ENCODE results near the gene WDHD1. TPM values are rescaled to one million over a fixed set of nuclear protein-coding genes. Genes with fewer than 3 reads are reported as not detected.
A peak's percentile ranks its signal among the peaks of the same experiment; 100 is the strongest.

The WDHD1 gene
- total RNA-seq, 1 experiment from 2014 or later: 6.5 TPM

- CTCF ChIA-PET: no interaction called here
- intact Hi-C loops (cut with micrococcal nuclease): no loop called here
- no peak for TF ChIP-seq CTCF (IDR thresholded peaks at IDR 0.05; ENCODE audit: unreplicated experiment)
- no peak for DNase-seq (ENCODE audit: unreplicated experiment)
- no TSS peak for BruUV-seq (replicated peaks)
- Mint-ChIP-seq H3K4me1 (ENCODE audit: insufficient read depth, unreplicated experiment) (no peaks in the 10 kb centered on the region), H3K9me3 (ENCODE audit: unreplicated experiment) (no peaks in the 10 kb centered on the region), H3K4me3 (ENCODE audit: unreplicated experiment) (no peak overlapping the region), H3K27ac (ENCODE audit: low read depth, unreplicated experiment) (no peak overlapping the region), H3K27me3 (ENCODE audit: insufficient read depth, unreplicated experiment) (no peaks in the 10 kb centered on the region), H3K36me3 (ENCODE audit: insufficient read depth, unreplicated experiment) (no peaks in the 10 kb centered on the region)
- POLR2A ChIA-PET: no interaction called here
These were observed 118.7 kb downstream of the WDHD1 start for GRCh38 chr14:54908190-54908589.

GRCh38 chr14:54906075-54906474 is 120.8 kb downstream of the WDHD1 start:
- H3K4me3 Mint-ChIP-seq (ENCODE audit: unreplicated experiment): no peak overlapping the region
- CTCF ChIA-PET: no interaction called here

GRCh38 chr14:54902521-54903420 is 124.1 kb downstream of the WDHD1 start, which contains the start of gene GCH1:
Gene GCH1 (minus strand): TSS chr14:54902826. CDS start chr14:54902663, 163 bp downstream.
- no peaks in the 10 kb centered on the region for H3K36me3 Mint-ChIP-seq (ENCODE audit: insufficient read depth, unreplicated experiment)
- BruUV-seq (replicated peaks): no TSS peak
- peak; percentile 60 for DNase-seq (ENCODE audit: unreplicated experiment)
- intact Hi-C loops (cut with micrococcal nuclease): loop anchor here (5.0 kb wide), 1 partner anchor 75 kb away; no protein-coding TSS in a partner anchor
- no peak within 1 kb of the TSS for H3K27ac Mint-ChIP-seq (ENCODE audit: low read depth, unreplicated experiment)
- peak within 1 kb of the TSS; percentile 75 for H3K4me3 Mint-ChIP-seq (ENCODE audit: unreplicated experiment)
- CTCF ChIA-PET: interaction anchor here (0.5 to 2.1 kb wide), 9 partner anchors 9 to 1162 kb away, joined by 3 to 10 read pairs (median 4); no protein-coding TSS in a partner anchor
- no peaks in the 10 kb centered on the region for H3K9me3 Mint-ChIP-seq (ENCODE audit: unreplicated experiment)
- no peaks in the 10 kb centered on the region for H3K27me3 Mint-ChIP-seq (ENCODE audit: insufficient read depth, unreplicated experiment)
- POLR2A ChIA-PET: interaction anchor here (0.6 to 3.7 kb wide), 21 partner anchors 9 to 670 kb away, joined by 3 to 35 read pairs (median 3); partner anchors contain the start of genes MAPK1IP1L, SOCS4 and WDHD1
- no peaks in the 10 kb centered on the region for H3K4me1 Mint-ChIP-seq (ENCODE audit: insufficient read depth, unreplicated experiment)
- peak; percentile 8 for TF ChIP-seq CTCF (IDR thresholded peaks at IDR 0.05; ENCODE audit: unreplicated experiment)

More at GRCh38 chr14:54906075-54906474, 120.8 kb downstream of the WDHD1 start:
- H3K27ac Mint-ChIP-seq (ENCODE audit: low read depth, unreplicated experiment): no peak overlapping the region
- no peak for DNase-seq (ENCODE audit: unreplicated experiment)
- H3K36me3 Mint-ChIP-seq (ENCODE audit: insufficient read depth, unreplicated experiment): no peaks in the 10 kb centered on the region
- intact Hi-C loops (cut with micrococcal nuclease): no loop called here
- no peaks in the 10 kb centered on the region for H3K4me1 Mint-ChIP-seq (ENCODE audit: insufficient read depth, unreplicated experiment)
- H3K27me3 Mint-ChIP-seq (ENCODE audit: insufficient read depth, unreplicated experiment): no peaks in the 10 kb centered on the region
- H3K9me3 Mint-ChIP-seq (ENCODE audit: unreplicated experiment): no peaks in the 10 kb centered on the region
- POLR2A ChIA-PET: interaction anchor here (0.9 kb wide), 1 partner anchor 117 kb away, joined by 3 read pairs; no protein-coding TSS in a partner anchor
- no peak for TF ChIP-seq CTCF (IDR thresholded peaks at IDR 0.05; ENCODE audit: unreplicated experiment)
- no TSS peak for BruUV-seq (replicated peaks)

- Mint-ChIP-seq H3K9me3 (ENCODE audit: unreplicated experiment) (no peaks in the 10 kb centered on the region), H3K27me3 (ENCODE audit: insufficient read depth, unreplicated experiment) (no peaks in the 10 kb centered on the region), H3K36me3 (ENCODE audit: insufficient read depth, unreplicated experiment) (no peaks in the 10 kb centered on the region), H3K4me1 (ENCODE audit: insufficient read depth, unreplicated experiment) (no peaks in the 10 kb centered on the region), H3K27ac (ENCODE audit: low read depth, unreplicated experiment) (no peak overlapping the region), H3K4me3 (ENCODE audit: unreplicated experiment) (peak overlapping the region; percentile 75)
- POLR2A ChIA-PET: interaction anchor here (0.5 to 3.7 kb wide), 11 partner anchors 11 to 149 kb away, joined by 3 to 35 read pairs (median 3); partner anchors contain the start of genes MAPK1IP1L, SOCS4 and WDHD1
- BruUV-seq (replicated peaks): no TSS peak
- intact Hi-C loops (cut with micrococcal nuclease): loop anchor here (5.0 kb wide), 1 partner anchor 75 kb away; no protein-coding TSS in a partner anchor
- CTCF ChIA-PET: interaction anchor here (0.5 to 2.1 kb wide), 6 partner anchors 12 to 481 kb away, joined by 3 to 10 read pairs (median 3); no protein-coding TSS in a partner anchor
- no peak for TF ChIP-seq CTCF (IDR thresholded peaks at IDR 0.05; ENCODE audit: unreplicated experiment)
- DNase-seq (ENCODE audit: unreplicated experiment): peak; percentile 73
These were observed 124.8 kb downstream of the WDHD1 start for GRCh38 chr14:54902143-54902520.
